HG03159 (cell line): ENCODE data around the gene PCGF3.
"Not testable (repeated sequence)": the region's sequence is repeated elsewhere in the genome, so short reads cannot be mapped to it uniquely, and the experiment has no call there.

Source experiments
- ATAC-seq: cut with Tn5 transposase; IDR thresholded peaks from one replicate; pipeline ENCODE4 v1.9.1; 2021; ENCODE audit warnings: mild to moderate bottlenecking, moderate library complexity; ENCODE audit not compliant: unreplicated experiment

The PCGF3 gene

GRCh38 chr4:776743-777441 is 71.3 kb downstream of the PCGF3 start:
- ATAC-seq, result no peak

- no peak for ATAC-seq
Measured at GRCh38 chr4:777520-778262, 72.1 kb downstream of the PCGF3 start.

GRCh38 chr4:779555-779954 is 73.9 kb downstream of the PCGF3 start:
- ATAC-seq, result no peak

- ATAC-seq, result not testable (repeated sequence)
Measured at GRCh38 chr4:780255-780654, 74.6 kb downstream of the PCGF3 start.

GRCh38 chr4:780716-781492 is 75.3 kb downstream of the PCGF3 start:
- peak; percentile 7 for ATAC-seq

GRCh38 chr4:781493-782216 is 76.0 kb downstream of the PCGF3 start:
- peak; percentile 91 for ATAC-seq

GRCh38 chr4:784401-785331 is 79.0 kb downstream of the PCGF3 start:
- no peak for ATAC-seq

GRCh38 chr4:785332-786073 is 79.9 kb downstream of the PCGF3 start:
- ATAC-seq, result no peak

- no peak for ATAC-seq
Measured at GRCh38 chr4:786074-786741, 80.6 kb downstream of the PCGF3 start.

GRCh38 chr4:786861-787300 is 81.2 kb downstream of the PCGF3 start:
- no peak for ATAC-seq

- ATAC-seq, result no peak
Measured at GRCh38 chr4:787561-787981, 81.9 kb downstream of the PCGF3 start.

GRCh38 chr4:788006-788635 is 82.5 kb downstream of the PCGF3 start:
- no peak for ATAC-seq

- no peak for ATAC-seq
Measured at GRCh38 chr4:788636-789297, 83.1 kb downstream of the PCGF3 start.

- ATAC-seq, result no peak
Measured at GRCh38 chr4:789571-790465, 84.2 kb downstream of the PCGF3 start.

GRCh38 chr4:790466-790820 is 84.8 kb downstream of the PCGF3 start:
- ATAC-seq, result no peak

- ATAC-seq, result no peak
Measured at GRCh38 chr4:791252-791897, 85.7 kb downstream of the PCGF3 start.
